Heart left ventricle (tissue), 13 donors: Measurements from ENCODE around the gene OR1I1.

Experiments used
- POLR2A ChIP-seq, 2 donors: fragments of 450-650 bp; IDR thresholded peaks; one replicate each; pipeline ENCODE4 v1.6.1; 2017; ENCODE audit warnings: antibody characterized with exemption in 2 of 2, mild to moderate bottlenecking in 2 of 2, moderate library complexity in 2 of 2
- TF ChIP-seq, protein P1 (sequence below), 12 donors: fragments of 200-600 bp; sonication (generic) in 4 of 12; IDR thresholded peaks; one replicate each; pipeline versions ENCODE4 v1.5.0 to v1.8.0; 2018 to 2022; ENCODE audit warnings: antibody characterized with exemption in 12 of 12, mild to moderate bottlenecking in 5 of 12
- donor health status: ischemic (EF 13 %, LVEDD 7.1; RV severe dilation, severe dysfunction).
- donor health status: DM: no; HTN: yes; CAD: no.
- donor health status: DM: no; HTN: no; CAD: no.
- donor health status: ischemic (EF 25% LVEDD 6.9; RV normal size, moderate dysfunction).
- donor health status: ischemic (EF 25% LVEDD 5.7; RV mildly dilated, moderate dysfunction).
- donor health status: ischemic (EF 35%, LVEDD 5.7; RV mildly dilated, moderate dysfunction).
- donor health status: nonischemic (EF 11% LVEDD 7.7; RV severe dilation, severe dysfunction).
- donor health status: DM: yes; HTN: yes; CAD: no.
- donor health status: PGD.
- donor health status: ischemic (EF 29% LVEDD 5.4; RV normal size, mild dysfunction).
- donor health status: nonischemic (EF 23%, LVEDD 6.1; RV moderate dilation, normal function).

DNA sequence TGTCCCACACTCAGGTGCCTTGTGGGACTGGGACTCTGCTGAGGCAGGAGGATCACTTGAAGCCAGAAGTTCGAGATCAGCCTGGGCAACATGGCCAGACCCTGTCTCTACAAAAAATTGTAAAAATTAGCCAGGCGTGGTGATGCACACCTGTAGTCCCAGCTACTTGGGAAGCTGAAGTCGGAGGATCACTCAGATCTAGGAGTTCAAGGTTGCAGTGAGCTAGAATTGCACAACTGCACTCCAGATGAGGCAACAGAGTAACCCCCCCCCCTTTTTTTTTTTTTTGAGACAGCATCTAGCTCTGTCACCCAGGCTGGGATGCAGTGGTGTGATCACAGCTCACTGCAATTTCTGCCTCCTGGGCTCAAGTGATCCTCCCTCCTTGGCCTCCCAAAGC is 14.2 kb downstream of the OR1I1 start:
- TF ChIP-seq, protein P1, sequence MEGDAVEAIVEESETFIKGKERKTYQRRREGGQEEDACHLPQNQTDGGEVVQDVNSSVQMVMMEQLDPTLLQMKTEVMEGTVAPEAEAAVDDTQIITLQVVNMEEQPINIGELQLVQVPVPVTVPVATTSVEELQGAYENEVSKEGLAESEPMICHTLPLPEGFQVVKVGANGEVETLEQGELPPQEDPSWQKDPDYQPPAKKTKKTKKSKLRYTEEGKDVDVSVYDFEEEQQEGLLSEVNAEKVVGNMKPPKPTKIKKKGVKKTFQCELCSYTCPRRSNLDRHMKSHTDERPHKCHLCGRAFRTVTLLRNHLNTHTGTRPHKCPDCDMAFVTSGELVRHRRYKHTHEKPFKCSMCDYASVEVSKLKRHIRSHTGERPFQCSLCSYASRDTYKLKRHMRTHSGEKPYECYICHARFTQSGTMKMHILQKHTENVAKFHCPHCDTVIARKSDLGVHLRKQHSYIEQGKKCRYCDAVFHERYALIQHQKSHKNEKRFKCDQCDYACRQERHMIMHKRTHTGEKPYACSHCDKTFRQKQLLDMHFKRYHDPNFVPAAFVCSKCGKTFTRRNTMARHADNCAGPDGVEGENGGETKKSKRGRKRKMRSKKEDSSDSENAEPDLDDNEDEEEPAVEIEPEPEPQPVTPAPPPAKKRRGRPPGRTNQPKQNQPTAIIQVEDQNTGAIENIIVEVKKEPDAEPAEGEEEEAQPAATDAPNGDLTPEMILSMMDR (IDR thresholded peaks at IDR 0.05) = no peak
- no peak for TF ChIP-seq POLR2A (IDR thresholded peaks at IDR 0.05)
